Measurements from ENCODE around the gene TXNRD2. TPM values are rescaled to one million over a fixed set of nuclear protein-coding genes. Genes with fewer than 3 reads are reported as not detected.

Gene TXNRD2
- total RNA-seq, 1 experiment from 2014 or later = 22.4 TPM

DNA sequence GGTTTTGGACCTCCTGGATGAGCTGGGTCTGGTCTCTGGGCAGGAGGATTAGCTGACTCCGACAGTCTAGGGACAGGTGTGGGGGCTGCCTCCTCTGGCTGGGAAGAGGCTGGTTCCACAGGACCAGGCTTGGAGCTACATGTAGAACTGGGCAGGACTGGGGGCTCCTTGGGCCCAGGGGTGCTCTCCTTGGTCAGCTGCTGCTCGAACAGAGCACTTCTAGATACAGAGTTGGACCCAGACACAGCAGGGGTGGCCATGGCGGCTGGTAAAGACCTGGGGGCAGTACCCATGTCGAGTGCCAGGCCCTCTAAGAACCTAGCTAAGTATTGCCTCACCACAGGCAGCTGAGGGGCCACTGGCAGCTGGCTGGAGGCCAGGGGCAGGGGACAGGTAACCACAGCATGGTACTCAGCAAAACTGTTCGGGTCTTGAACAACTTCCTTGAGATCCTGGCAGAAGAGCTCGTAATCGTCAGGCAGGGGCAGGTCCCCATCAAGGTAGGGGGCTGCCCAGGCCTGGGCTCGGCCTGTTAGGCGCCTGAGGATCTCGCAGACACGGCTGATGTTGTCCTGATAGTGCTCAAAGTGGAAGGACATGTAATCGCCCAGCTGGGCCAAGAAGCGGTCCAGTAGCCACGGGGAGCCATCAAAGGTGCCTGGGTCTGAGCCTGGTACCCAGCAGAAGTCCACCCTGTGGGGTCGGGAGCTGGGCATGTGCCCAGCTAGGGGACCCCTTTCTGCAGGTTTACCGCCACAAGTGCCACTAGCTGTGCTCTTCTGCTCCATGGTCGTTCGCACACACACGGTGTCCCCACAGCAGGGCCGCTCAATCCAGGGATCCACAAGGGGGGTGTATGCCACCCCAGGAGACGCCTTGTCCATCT lies 90.1 kb downstream of the TXNRD2 start:
- DNase-seq = no peak
- Histone ChIP-seq H3K4me2 (0 out of 2 replicates have a peak overlapping the region, but pooled peaks have one; percentile 75), H3F3A (ENCODE audit: insufficient read depth, low read depth) (peaks cover 15% of the 10 kb centered on the region), H3K9me3 (ENCODE audit: insufficient read depth, low read depth) (no peaks in the 10 kb centered on the region), H3K4me1 (replicated peaks; ENCODE audit: insufficient read depth) (peaks cover 55% of the 10 kb centered on the region), H3K27ac (no peak overlapping the region), H4K20me1 (ENCODE audit: insufficient read depth) (no peaks in the 10 kb centered on the region; the same call in 1 of the 2 replicates), H3K4me3 (no peak overlapping the region), H3K36me3 (ENCODE audit: low read depth) (no peaks in the 10 kb centered on the region), H3K79me2 (ENCODE audit: low read depth) (peaks cover 74% of the 10 kb centered on the region), H3K27me3 (ENCODE audit: insufficient read depth, low read depth) (no peaks in the 10 kb centered on the region), H2AFZ (no peak overlapping the region), H3K9me2 (ENCODE audit: insufficient read depth) (no peaks in the 10 kb centered on the region)
- intact Hi-C loops (cut with micrococcal nuclease; ENCODE audit: unreplicated experiment) = loop anchor here (5.0 kb wide), 1 partner anchor 84 kb away; no protein-coding TSS in a partner anchor
- TF ChIP-seq EZH2 (IDR thresholded peaks at IDR 0.05; ENCODE audit: low read depth) = no peak
- TF ChIP-seq, protein P1, sequence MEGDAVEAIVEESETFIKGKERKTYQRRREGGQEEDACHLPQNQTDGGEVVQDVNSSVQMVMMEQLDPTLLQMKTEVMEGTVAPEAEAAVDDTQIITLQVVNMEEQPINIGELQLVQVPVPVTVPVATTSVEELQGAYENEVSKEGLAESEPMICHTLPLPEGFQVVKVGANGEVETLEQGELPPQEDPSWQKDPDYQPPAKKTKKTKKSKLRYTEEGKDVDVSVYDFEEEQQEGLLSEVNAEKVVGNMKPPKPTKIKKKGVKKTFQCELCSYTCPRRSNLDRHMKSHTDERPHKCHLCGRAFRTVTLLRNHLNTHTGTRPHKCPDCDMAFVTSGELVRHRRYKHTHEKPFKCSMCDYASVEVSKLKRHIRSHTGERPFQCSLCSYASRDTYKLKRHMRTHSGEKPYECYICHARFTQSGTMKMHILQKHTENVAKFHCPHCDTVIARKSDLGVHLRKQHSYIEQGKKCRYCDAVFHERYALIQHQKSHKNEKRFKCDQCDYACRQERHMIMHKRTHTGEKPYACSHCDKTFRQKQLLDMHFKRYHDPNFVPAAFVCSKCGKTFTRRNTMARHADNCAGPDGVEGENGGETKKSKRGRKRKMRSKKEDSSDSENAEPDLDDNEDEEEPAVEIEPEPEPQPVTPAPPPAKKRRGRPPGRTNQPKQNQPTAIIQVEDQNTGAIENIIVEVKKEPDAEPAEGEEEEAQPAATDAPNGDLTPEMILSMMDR (conservative IDR thresholded peaks at IDR 0.05) = no peak
- no TSS peak for BruUV-seq (replicated peaks)
- ChIA-PET POLR2A (ENCODE audit: unreplicated experiment) (interaction anchor here (0.6 kb wide), 1 partner anchor 1955 kb away, joined by 3 read pairs; no protein-coding TSS in a partner anchor), CTCF (no interaction called here)

DNA sequence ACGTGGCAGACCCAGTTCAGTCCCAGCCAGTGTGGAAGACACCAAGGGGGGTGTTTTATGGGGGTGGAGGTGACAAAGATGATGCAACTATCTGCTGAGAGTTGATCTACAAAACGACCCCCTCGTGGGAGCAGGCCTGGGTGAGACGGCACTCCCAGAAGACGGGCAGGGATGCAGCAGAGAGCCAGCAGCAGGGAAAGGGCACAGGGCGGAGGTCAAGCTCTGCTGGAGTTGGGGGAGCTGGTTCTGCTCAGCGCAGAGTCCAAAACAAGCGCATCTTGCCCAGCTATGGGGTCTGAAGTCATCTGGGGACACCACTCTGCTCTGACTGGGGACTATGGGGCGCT lies 90.9 kb downstream of the TXNRD2 start:
- H3K27ac ChIP-seq = peak overlapping the region; percentile 81; the same call in 1 of the 2 replicates
- peaks cover 50% of the 10 kb centered on the region for H3K4me1 ChIP-seq (replicated peaks; ENCODE audit: insufficient read depth)
- H2AFZ ChIP-seq = no peak overlapping the region
- no peaks in the 10 kb centered on the region for H3K27me3 ChIP-seq (ENCODE audit: insufficient read depth, low read depth)
- TF ChIP-seq, protein P1 (conservative IDR thresholded peaks at IDR 0.05) = no peak
- no peak for TF ChIP-seq EZH2 (IDR thresholded peaks at IDR 0.05; ENCODE audit: low read depth)
- POLR2A ChIA-PET (ENCODE audit: unreplicated experiment) = no interaction called here
- BruUV-seq (replicated peaks) = no TSS peak
- no peak overlapping the region for H3K4me3 ChIP-seq
- CTCF ChIA-PET = no interaction called here
- H3K36me3 ChIP-seq (ENCODE audit: low read depth) = no peaks in the 10 kb centered on the region
- peaks cover 66% of the 10 kb centered on the region for H3K79me2 ChIP-seq (ENCODE audit: low read depth)
- no peaks in the 10 kb centered on the region; the same call in 1 of the 2 replicates for H4K20me1 ChIP-seq (ENCODE audit: insufficient read depth)
- no peaks in the 10 kb centered on the region for H3K9me3 ChIP-seq (ENCODE audit: insufficient read depth, low read depth)
- no peak for DNase-seq
- no peaks in the 10 kb centered on the region for H3K9me2 ChIP-seq (ENCODE audit: insufficient read depth)
- intact Hi-C loops (cut with micrococcal nuclease; ENCODE audit: unreplicated experiment) = loop anchor here (5.0 kb wide), 1 partner anchor 83 kb away; no protein-coding TSS in a partner anchor
- H3F3A ChIP-seq (ENCODE audit: insufficient read depth, low read depth) = peaks cover 15% of the 10 kb centered on the region
- H3K4me2 ChIP-seq = peak overlapping the region; percentile 75

DNA sequence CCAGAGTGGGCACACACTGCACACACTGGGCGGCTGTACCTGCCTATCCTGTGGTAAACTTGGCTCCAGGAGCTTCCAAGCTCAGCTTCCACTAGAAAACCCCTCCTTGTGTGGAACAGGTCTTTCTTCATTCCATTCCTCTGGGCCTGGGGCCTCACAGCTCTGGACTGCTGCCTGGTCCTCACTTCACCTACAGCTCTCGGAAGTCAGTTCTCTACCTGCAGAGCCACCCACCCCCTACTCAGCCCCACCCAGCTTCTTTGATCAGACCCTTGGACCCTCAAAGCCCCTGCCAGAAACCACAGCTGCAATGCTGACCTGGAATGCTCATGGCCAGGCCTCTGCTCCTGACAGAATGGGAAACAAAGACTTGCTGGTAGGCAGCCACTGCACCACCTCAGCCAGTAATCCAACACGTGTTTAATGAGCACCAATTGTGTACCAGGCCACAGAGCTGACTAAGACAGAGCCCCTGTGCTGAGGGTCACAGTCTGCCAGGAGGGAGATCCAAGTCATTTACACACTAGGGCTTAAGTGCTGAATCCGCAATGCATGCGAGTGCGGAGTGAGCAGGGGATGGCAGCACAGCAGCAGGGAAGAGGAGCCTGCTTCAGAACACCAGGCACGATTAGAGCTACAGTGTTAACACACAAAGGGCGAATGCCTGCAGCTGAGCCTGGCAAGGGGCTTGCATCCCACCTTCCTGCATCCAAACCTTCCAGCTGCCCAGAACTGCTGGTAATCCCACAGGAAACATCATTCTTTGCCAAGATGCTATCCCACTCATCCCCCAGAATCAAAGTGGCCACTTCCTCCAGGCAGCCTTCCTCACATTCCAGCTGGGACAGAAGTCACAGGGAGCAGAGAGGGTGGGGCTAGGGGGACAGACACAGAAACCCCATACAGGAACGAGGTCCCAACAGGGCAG lies 91.5 kb downstream of the TXNRD2 start:
- Histone ChIP-seq H3K27ac (peak overlapping the region; percentile 81), H3F3A (ENCODE audit: insufficient read depth, low read depth) (peaks cover 15% of the 10 kb centered on the region), H3K36me3 (ENCODE audit: low read depth) (no peaks in the 10 kb centered on the region), H3K4me3 (peak overlapping the region; percentile 31; the same call in 1 of the 2 replicates), H3K79me2 (ENCODE audit: low read depth) (peaks cover 62% of the 10 kb centered on the region), H3K4me1 (replicated peaks; ENCODE audit: insufficient read depth) (peaks cover 50% of the 10 kb centered on the region), H3K27me3 (ENCODE audit: insufficient read depth, low read depth) (no peaks in the 10 kb centered on the region), H3K9me3 (ENCODE audit: insufficient read depth, low read depth) (no peaks in the 10 kb centered on the region), H3K4me2 (peak overlapping the region; percentile 75), H2AFZ (no peak overlapping the region), H3K9me2 (ENCODE audit: insufficient read depth) (no peaks in the 10 kb centered on the region), H4K20me1 (ENCODE audit: insufficient read depth) (no peaks in the 10 kb centered on the region; the same call in 1 of the 2 replicates)
- ChIA-PET CTCF (no interaction called here), POLR2A (ENCODE audit: unreplicated experiment) (interaction anchor here (0.6 kb wide), 1 partner anchor 1878 kb away, joined by 5 read pairs; no protein-coding TSS in a partner anchor)
- no peak for TF ChIP-seq EZH2 (IDR thresholded peaks at IDR 0.05; ENCODE audit: low read depth)
- TF ChIP-seq, protein P1 (conservative IDR thresholded peaks at IDR 0.05) = no peak
- BruUV-seq (replicated peaks) = no TSS peak
- intact Hi-C loops (cut with micrococcal nuclease; ENCODE audit: unreplicated experiment) = loop anchor here (2.0 to 5.0 kb wide), 2 partner anchors 43 to 83 kb away; no protein-coding TSS in a partner anchor
- DNase-seq = peak; percentile 72 to 87

Measured in PC-9 (cell line).